PC-3 (cell line): ENCODE results near the gene RPL13.

Source experiments
- EZH2 ChIP-seq: fragments of 300-600 bp; sonication (generic); IDR thresholded peaks from one replicate; pipeline ENCODE4 v1.6.1; 2017; ENCODE audit warnings: antibody characterized with exemption, mild to moderate bottlenecking, low read length; ENCODE audit not compliant: unreplicated experiment
- EZH2phosphoT487 ChIP-seq: fragments of 300-600 bp; sonication (generic); IDR thresholded peaks from 2 replicates; pipeline ENCODE4 v1.6.1; 2018; ENCODE audit warnings: mild to moderate bottlenecking, antibody characterized with exemption, low read length, borderline replicate concordance
- TF ChIP-seq, protein P1 (sequence below): fragments of 300-600 bp; sonication (generic); conservative IDR thresholded peaks from 2 replicates; pipeline ENCODE4 v1.5.1; 2017; ENCODE audit warnings: antibody characterized with exemption, low read depth, mild to moderate bottlenecking, low read length

DNA sequence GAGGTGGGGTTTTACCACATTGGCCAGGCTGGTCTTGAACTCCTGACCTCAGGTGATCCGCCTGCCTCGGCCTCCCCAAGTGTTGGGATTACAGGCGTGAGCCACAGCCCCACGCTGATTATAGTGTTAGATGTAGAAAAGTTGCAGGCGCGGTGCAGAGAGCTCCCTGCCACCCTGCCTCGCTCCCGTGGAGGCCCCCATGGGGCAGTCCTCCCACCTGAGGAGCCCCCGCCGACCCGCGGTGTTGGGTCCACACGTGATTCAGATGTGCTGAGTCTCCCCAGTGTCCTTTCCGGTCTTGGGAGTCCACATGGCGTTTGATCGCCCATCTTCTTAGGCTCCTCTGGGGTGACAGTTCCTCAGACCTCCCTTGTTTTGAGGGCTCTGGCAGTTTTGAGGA is 5.2 kb upstream of the RPL13 start:
- TF ChIP-seq, protein P1, sequence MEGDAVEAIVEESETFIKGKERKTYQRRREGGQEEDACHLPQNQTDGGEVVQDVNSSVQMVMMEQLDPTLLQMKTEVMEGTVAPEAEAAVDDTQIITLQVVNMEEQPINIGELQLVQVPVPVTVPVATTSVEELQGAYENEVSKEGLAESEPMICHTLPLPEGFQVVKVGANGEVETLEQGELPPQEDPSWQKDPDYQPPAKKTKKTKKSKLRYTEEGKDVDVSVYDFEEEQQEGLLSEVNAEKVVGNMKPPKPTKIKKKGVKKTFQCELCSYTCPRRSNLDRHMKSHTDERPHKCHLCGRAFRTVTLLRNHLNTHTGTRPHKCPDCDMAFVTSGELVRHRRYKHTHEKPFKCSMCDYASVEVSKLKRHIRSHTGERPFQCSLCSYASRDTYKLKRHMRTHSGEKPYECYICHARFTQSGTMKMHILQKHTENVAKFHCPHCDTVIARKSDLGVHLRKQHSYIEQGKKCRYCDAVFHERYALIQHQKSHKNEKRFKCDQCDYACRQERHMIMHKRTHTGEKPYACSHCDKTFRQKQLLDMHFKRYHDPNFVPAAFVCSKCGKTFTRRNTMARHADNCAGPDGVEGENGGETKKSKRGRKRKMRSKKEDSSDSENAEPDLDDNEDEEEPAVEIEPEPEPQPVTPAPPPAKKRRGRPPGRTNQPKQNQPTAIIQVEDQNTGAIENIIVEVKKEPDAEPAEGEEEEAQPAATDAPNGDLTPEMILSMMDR, result no peak
- TF ChIP-seq EZH2 (no peak), EZH2phosphoT487 (no peak)
